Measurements from ENCODE around the gene ELP2.

Gene ELP2

GRCh38 chr18:36194600-36195315 lies 65.1 kb downstream of the ELP2 start:
- H3K4me3 ChIP-seq (ENCODE audit: low read depth in 1 of 5, low read length in 5 of 5) = no peak overlapping the region
- H3K27ac ChIP-seq (ENCODE audit: low read depth, low read length) = no peak overlapping the region
- H3K9me3 ChIP-seq (ENCODE audit: control insufficient read depth in 5 of 5, low read length in 5 of 5) = no peaks in the 10 kb centered on the region
- H3K9ac ChIP-seq (ENCODE audit: low read length in 5 of 5) = no peak overlapping the region
- H3K36me3 ChIP-seq (ENCODE audit: control insufficient read depth in 5 of 5, insufficient read depth in 5 of 5, low read length in 5 of 5) = no peaks in the 10 kb centered on the region
- no peaks in the 10 kb centered on the region for H3K4me1 ChIP-seq (ENCODE audit: control insufficient read depth in 5 of 5, insufficient read depth in 5 of 5, low read length in 5 of 5)
- no peaks in the 10 kb centered on the region for H3K27me3 ChIP-seq (ENCODE audit: control insufficient read depth in 5 of 5, insufficient read depth in 4 of 5, low read length in 5 of 5)

- Histone ChIP-seq H3K36me3 (ENCODE audit: control insufficient read depth in 5 of 5, insufficient read depth in 5 of 5, low read length in 5 of 5) (peaks cover 0 to 2% (median 0%) of the 10 kb centered on the region in 5 donors), H3K27ac (ENCODE audit: low read depth, low read length) (no peak overlapping the region), H3K9ac (ENCODE audit: low read length in 5 of 5) (no peak overlapping the region), H3K4me1 (ENCODE audit: control insufficient read depth in 5 of 5, insufficient read depth in 5 of 5, low read length in 5 of 5) (no peaks in the 10 kb centered on the region), H3K4me3 (ENCODE audit: low read depth in 1 of 5, low read length in 5 of 5) (no peak overlapping the region), H3K27me3 (ENCODE audit: control insufficient read depth in 5 of 5, insufficient read depth in 4 of 5, low read length in 5 of 5) (no peaks in the 10 kb centered on the region), H3K9me3 (ENCODE audit: control insufficient read depth in 5 of 5, low read length in 5 of 5) (no peaks in the 10 kb centered on the region)
These were observed 65.9 kb downstream of the ELP2 start for GRCh38 chr18:36195427-36196122.

GRCh38 chr18:36196238-36196995 lies 66.7 kb downstream of the ELP2 start:
- H3K27ac ChIP-seq (ENCODE audit: low read depth, low read length) = no peak overlapping the region
- H3K4me1 ChIP-seq (ENCODE audit: control insufficient read depth in 5 of 5, insufficient read depth in 5 of 5, low read length in 5 of 5) = no peaks in the 10 kb centered on the region
- H3K4me3 ChIP-seq (ENCODE audit: low read depth in 1 of 5, low read length in 5 of 5) = no peak overlapping the region
- no peak overlapping the region for H3K9ac ChIP-seq (ENCODE audit: low read length in 5 of 5)
- H3K9me3 ChIP-seq (ENCODE audit: control insufficient read depth in 5 of 5, low read length in 5 of 5) = no peaks in the 10 kb centered on the region
- no peaks in the 10 kb centered on the region for H3K27me3 ChIP-seq (ENCODE audit: control insufficient read depth in 5 of 5, insufficient read depth in 4 of 5, low read length in 5 of 5)
- H3K36me3 ChIP-seq (ENCODE audit: control insufficient read depth in 5 of 5, insufficient read depth in 5 of 5, low read length in 5 of 5) = peaks cover 0 to 2% (median 0%) of the 10 kb centered on the region in 5 donors

- H3K4me1 ChIP-seq (ENCODE audit: control insufficient read depth in 5 of 5, insufficient read depth in 5 of 5, low read length in 5 of 5) = no peaks in the 10 kb centered on the region
- H3K27ac ChIP-seq (ENCODE audit: low read depth, low read length) = no peak overlapping the region
- no peaks in the 10 kb centered on the region for H3K9me3 ChIP-seq (ENCODE audit: control insufficient read depth in 5 of 5, low read length in 5 of 5)
- H3K36me3 ChIP-seq (ENCODE audit: control insufficient read depth in 5 of 5, insufficient read depth in 5 of 5, low read length in 5 of 5) = peaks cover 0 to 2% (median 0%) of the 10 kb centered on the region in 5 donors
- H3K4me3 ChIP-seq (ENCODE audit: low read depth in 1 of 5, low read length in 5 of 5) = no peak overlapping the region
- no peak overlapping the region for H3K9ac ChIP-seq (ENCODE audit: low read length in 5 of 5)
- no peaks in the 10 kb centered on the region for H3K27me3 ChIP-seq (ENCODE audit: control insufficient read depth in 5 of 5, insufficient read depth in 4 of 5, low read length in 5 of 5)
These were observed 67.9 kb downstream of the ELP2 start for GRCh38 chr18:36197511-36198166.

GRCh38 chr18:36199691-36200295 lies 70.1 kb downstream of the ELP2 start:
- Histone ChIP-seq H3K27me3 (ENCODE audit: control insufficient read depth in 5 of 5, insufficient read depth in 4 of 5, low read length in 5 of 5) (no peaks in the 10 kb centered on the region), H3K4me3 (ENCODE audit: low read depth in 1 of 5, low read length in 5 of 5) (no peak overlapping the region), H3K36me3 (ENCODE audit: control insufficient read depth in 5 of 5, insufficient read depth in 5 of 5, low read length in 5 of 5) (peaks cover 0 to 2% (median 0%) of the 10 kb centered on the region in 5 donors), H3K27ac (ENCODE audit: low read depth, low read length) (no peak overlapping the region), H3K9ac (ENCODE audit: low read length in 5 of 5) (no peak overlapping the region), H3K9me3 (ENCODE audit: control insufficient read depth in 5 of 5, low read length in 5 of 5) (no peaks in the 10 kb centered on the region), H3K4me1 (ENCODE audit: control insufficient read depth in 5 of 5, insufficient read depth in 5 of 5, low read length in 5 of 5) (no peaks in the 10 kb centered on the region)

- Histone ChIP-seq H3K36me3 (ENCODE audit: control insufficient read depth in 5 of 5, insufficient read depth in 5 of 5, low read length in 5 of 5) (peaks cover 0 to 2% (median 0%) of the 10 kb centered on the region in 5 donors), H3K4me1 (ENCODE audit: control insufficient read depth in 5 of 5, insufficient read depth in 5 of 5, low read length in 5 of 5) (no peaks in the 10 kb centered on the region)
These were observed 70.7 kb downstream of the ELP2 start for GRCh38 chr18:36200354-36200771.

GRCh38 chr18:36201765-36202164 lies 72.1 kb downstream of the ELP2 start:
- no peak overlapping the region for H3K27ac ChIP-seq (ENCODE audit: low read depth, low read length)
- H3K9ac ChIP-seq (ENCODE audit: low read length in 5 of 5) = no peak overlapping the region
- no peaks in the 10 kb centered on the region for H3K4me1 ChIP-seq (ENCODE audit: control insufficient read depth in 5 of 5, insufficient read depth in 5 of 5, low read length in 5 of 5)
- H3K36me3 ChIP-seq (ENCODE audit: control insufficient read depth in 5 of 5, insufficient read depth in 5 of 5, low read length in 5 of 5) = peaks cover 0 to 2% (median 0%) of the 10 kb centered on the region in 5 donors
- no peaks in the 10 kb centered on the region for H3K27me3 ChIP-seq (ENCODE audit: control insufficient read depth in 5 of 5, insufficient read depth in 4 of 5, low read length in 5 of 5)
- H3K9me3 ChIP-seq (ENCODE audit: control insufficient read depth in 5 of 5, low read length in 5 of 5) = no peaks in the 10 kb centered on the region
- H3K4me3 ChIP-seq (ENCODE audit: low read depth in 1 of 5, low read length in 5 of 5) = no peak overlapping the region

More at GRCh38 chr18:36200354-36200771, 70.7 kb downstream of the ELP2 start:
- no peak overlapping the region for H3K27ac ChIP-seq (ENCODE audit: low read depth, low read length)
- H3K9ac ChIP-seq (ENCODE audit: low read length in 5 of 5) = no peak overlapping the region
- no peaks in the 10 kb centered on the region for H3K9me3 ChIP-seq (ENCODE audit: control insufficient read depth in 5 of 5, low read length in 5 of 5)
- H3K27me3 ChIP-seq (ENCODE audit: control insufficient read depth in 5 of 5, insufficient read depth in 4 of 5, low read length in 5 of 5) = no peaks in the 10 kb centered on the region
- no peak overlapping the region for H3K4me3 ChIP-seq (ENCODE audit: low read depth in 1 of 5, low read length in 5 of 5)

- Histone ChIP-seq H3K4me3 (ENCODE audit: low read depth in 1 of 5, low read length in 5 of 5) (no peak overlapping the region), H3K4me1 (ENCODE audit: control insufficient read depth in 5 of 5, insufficient read depth in 5 of 5, low read length in 5 of 5) (no peaks in the 10 kb centered on the region), H3K9ac (ENCODE audit: low read length in 5 of 5) (no peak overlapping the region)
These were observed 73.7 kb downstream of the ELP2 start for GRCh38 chr18:36203360-36203895.

GRCh38 chr18:36205166-36205565 lies 75.5 kb downstream of the ELP2 start:
- Histone ChIP-seq H3K9me3 (ENCODE audit: control insufficient read depth in 5 of 5, low read length in 5 of 5) (peaks cover 0 to 4% (median 0%) of the 10 kb centered on the region in 5 donors), H3K27ac (ENCODE audit: low read depth, low read length) (no peak overlapping the region), H3K36me3 (ENCODE audit: control insufficient read depth in 5 of 5, insufficient read depth in 5 of 5, low read length in 5 of 5) (peaks cover 0 to under 1% (median 0%) of the 10 kb centered on the region in 5 donors), H3K27me3 (ENCODE audit: control insufficient read depth in 5 of 5, insufficient read depth in 4 of 5, low read length in 5 of 5) (no peaks in the 10 kb centered on the region), H3K4me3 (ENCODE audit: low read depth in 1 of 5, low read length in 5 of 5) (no peak overlapping the region), H3K9ac (ENCODE audit: low read length in 5 of 5) (no peak overlapping the region), H3K4me1 (ENCODE audit: control insufficient read depth in 5 of 5, insufficient read depth in 5 of 5, low read length in 5 of 5) (no peaks in the 10 kb centered on the region)

More at GRCh38 chr18:36203360-36203895, 73.7 kb downstream of the ELP2 start:
- Histone ChIP-seq H3K9me3 (ENCODE audit: control insufficient read depth in 5 of 5, low read length in 5 of 5) (peaks cover 0 to 4% (median 0%) of the 10 kb centered on the region in 5 donors), H3K27ac (ENCODE audit: low read depth, low read length) (no peak overlapping the region), H3K27me3 (ENCODE audit: control insufficient read depth in 5 of 5, insufficient read depth in 4 of 5, low read length in 5 of 5) (no peaks in the 10 kb centered on the region), H3K36me3 (ENCODE audit: control insufficient read depth in 5 of 5, insufficient read depth in 5 of 5, low read length in 5 of 5) (peaks cover 0 to 2% (median 0%) of the 10 kb centered on the region in 5 donors)

Measured in subcutaneous abdominal adipose tissue (tissue), 5 donors.